ENCODE results near the gene RAD51B. TPM values are rescaled to one million over a fixed set of nuclear protein-coding genes. Genes with fewer than 3 reads are reported as not detected.

Gene RAD51B
- total and polyA plus RNA-seq, 9 donors = 21.6 to 70.1 (median 35.1) TPM

GRCh38 chr14:68088451-68088854, 268.9 kb downstream of the RAD51B start:
- Histone ChIP-seq H3K4me3 (peak overlapping the region; percentile 29), H3K9me3 (no peaks in the 10 kb centered on the region), H3K27me3 (no peaks in the 10 kb centered on the region), H3K4me1 (ENCODE audit: insufficient read depth) (peaks cover 4% of the 10 kb centered on the region), H3K27ac (no peak overlapping the region), H3K36me3 (no peaks in the 10 kb centered on the region)
- TF ChIP-seq CTCF (IDR thresholded peaks at IDR 0.05) (no peak), EP300 (IDR thresholded peaks at IDR 0.05) (no peak), POLR2A (IDR thresholded peaks at IDR 0.05) (no peak)
- 50 to 58% (median 53%) methylated on average over 5 of the region's 5 CpGs for WGBS, 3 donors
- intact Hi-C loops (cut with DNase I) = no loop called here
- DNase-seq = peak in 3 of 5 donors; percentile 35 to 55 (median 51)

- WGBS, 3 donors = 64 to 75% (median 70%) methylated on average over 5 of the region's 5 CpGs
- Histone ChIP-seq H3K9me3 (no peaks in the 10 kb centered on the region), H3K4me3 (no peak overlapping the region), H3K36me3 (no peaks in the 10 kb centered on the region), H3K27ac (no peak overlapping the region), H3K27me3 (no peaks in the 10 kb centered on the region), H3K4me1 (ENCODE audit: insufficient read depth) (peaks cover 4% of the 10 kb centered on the region)
- TF ChIP-seq EP300 (IDR thresholded peaks at IDR 0.05) (no peak), POLR2A (IDR thresholded peaks at IDR 0.05) (no peak), CTCF (IDR thresholded peaks at IDR 0.05) (no peak)
- intact Hi-C loops (cut with DNase I) = no loop called here
- DNase-seq = no peak
Measured at GRCh38 chr14:68089146-68089731, 269.7 kb downstream of the RAD51B start.

DNA sequence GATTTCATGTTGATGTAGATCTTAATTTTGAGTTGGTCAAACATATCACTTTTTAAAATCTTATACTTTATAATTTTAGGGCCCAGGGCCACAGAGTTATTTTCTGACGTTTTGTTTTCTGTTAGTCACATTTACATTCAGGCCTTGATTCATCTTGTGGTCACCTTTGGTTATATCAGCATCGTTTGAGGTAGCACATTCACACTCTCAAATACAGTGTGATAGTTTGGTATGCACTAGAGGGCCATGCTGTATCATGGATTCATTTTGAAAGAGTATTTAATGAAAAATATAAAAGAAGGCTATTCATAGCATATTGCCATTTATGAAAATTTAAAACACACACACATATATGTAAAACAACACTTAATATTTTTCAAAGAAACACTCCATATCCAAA, 274.6 kb downstream of the RAD51B start:
- Histone ChIP-seq H3K36me3 (no peaks in the 10 kb centered on the region), H3K27ac (no peak overlapping the region), H3K27me3 (no peaks in the 10 kb centered on the region), H3K4me1 (ENCODE audit: insufficient read depth) (peaks cover 2% of the 10 kb centered on the region), H3K4me3 (no peak overlapping the region), H3K9me3 (no peaks in the 10 kb centered on the region)
- 63 to 71% (median 70%) methylated on average over 2 of the region's 2 CpGs for WGBS, 3 donors
- intact Hi-C loops (cut with DNase I) = no loop called here
- TF ChIP-seq POLR2A (IDR thresholded peaks at IDR 0.05) = no peak
- TF ChIP-seq EP300 (IDR thresholded peaks at IDR 0.05) = no peak
- no peak for TF ChIP-seq CTCF (IDR thresholded peaks at IDR 0.05)
- DNase-seq = no peak

- peaks cover 2% of the 10 kb centered on the region for H3K4me1 ChIP-seq (ENCODE audit: insufficient read depth)
- no peak overlapping the region for H3K27ac ChIP-seq
- DNase-seq = no peak
- no peaks in the 10 kb centered on the region for H3K9me3 ChIP-seq
- WGBS, 3 donors = 51 to 57% (median 51%) methylated on average over 1 of the region's 1 CpG
- no peaks in the 10 kb centered on the region for H3K36me3 ChIP-seq
- no peak overlapping the region for H3K4me3 ChIP-seq
- TF ChIP-seq POLR2A (IDR thresholded peaks at IDR 0.05) = no peak
- TF ChIP-seq EP300 (IDR thresholded peaks at IDR 0.05) = no peak
- no peak for TF ChIP-seq CTCF (IDR thresholded peaks at IDR 0.05)
- intact Hi-C loops (cut with DNase I) = no loop called here
- no peaks in the 10 kb centered on the region for H3K27me3 ChIP-seq
Measured at GRCh38 chr14:68094752-68095151, 275.2 kb downstream of the RAD51B start.

Measured in ovary (tissue), 9 donors.